HepG2 (cell line): ENCODE measurements around the gene RPL3. TPM values are rescaled to one million over a fixed set of nuclear protein-coding genes. Genes with fewer than 3 reads are reported as not detected.

Experiments
- BCL6 ChIP-seq: IDR thresholded peaks from 2 replicates; pipeline ENCODE4 v1.6.1; 2016; ENCODE audit warnings: missing genetic modification reagents, missing compliant biosample characterization
- KDM5A ChIP-seq: fragments of 200-600 bp; sonication (generic); IDR thresholded peaks from 2 replicates; pipeline ENCODE4 v1.7.0; 2018; ENCODE audit warnings: antibody characterized with exemption, mild to moderate bottlenecking, low read length, borderline replicate concordance
- NFIB ChIP-seq: sonication (generic); formaldehyde crosslinking; IDR thresholded peaks from 2 replicates; pipeline ENCODE4 v1.9.0; 2021; ENCODE audit warnings: missing genetic modification reagents, mild to moderate bottlenecking, borderline replicate concordance
- RBFOX2 ChIP-seq: fragments of 200-400 bp; formaldehyde crosslinking; IDR thresholded peaks from 2 replicates; pipeline ENCODE4 v1.6.1; 2017; ENCODE audit warnings: low read depth, mild to moderate bottlenecking, low read length
- SALL1 ChIP-seq: sonication (generic); formaldehyde crosslinking; IDR thresholded peaks from 2 replicates; pipeline ENCODE4 v1.8.0; 2022; ENCODE audit warnings: mild to moderate bottlenecking, missing genetic modification reagents
- SSRP1 ChIP-seq: IDR thresholded peaks from 2 replicates; pipeline ENCODE4 v1.6.1; 2016; ENCODE audit warnings: control low read depth
- STAG1 ChIP-seq: sonication (generic); formaldehyde crosslinking; IDR thresholded peaks from 2 replicates; pipeline ENCODE4 v1.4.0; 2020; ENCODE audit warnings: missing genetic modification reagents
- TBL1XR1 ChIP-seq: fragments of 150-350 bp; IDR thresholded peaks from 2 replicates; pipeline ENCODE4 v1.6.1; 2014; ENCODE audit warnings: borderline replicate concordance, low read length; ENCODE audit not compliant: partially characterized antibody
- ZNF224 ChIP-seq: sonication (generic); formaldehyde crosslinking; IDR thresholded peaks from 2 replicates; pipeline ENCODE4 v1.5.0; 2020; ENCODE audit warnings: mild to moderate bottlenecking, missing genetic modification reagents
- ZNF337 ChIP-seq: sonication (generic); formaldehyde crosslinking; IDR thresholded peaks from 2 replicates; pipeline ENCODE4 v1.5.1; 2020; ENCODE audit warnings: missing genetic modification reagents, low read depth, mild to moderate bottlenecking, borderline replicate concordance
- ZNF34 ChIP-seq: sonication (generic); formaldehyde crosslinking; IDR thresholded peaks from 2 replicates; pipeline ENCODE4 v1.4.0; 2020; ENCODE audit warnings: mild to moderate bottlenecking, missing genetic modification reagents, borderline replicate concordance
- ZNF460 ChIP-seq: sonication (generic); formaldehyde crosslinking; IDR thresholded peaks from 2 replicates; pipeline ENCODE4 v1.5.1; 2020; ENCODE audit warnings: missing genetic modification reagents, mild to moderate bottlenecking, borderline replicate concordance
- ZNF501 ChIP-seq: sonication (generic); formaldehyde crosslinking; IDR thresholded peaks from 2 replicates; pipeline ENCODE4 v1.5.1; 2020; ENCODE audit warnings: mild to moderate bottlenecking, moderate library complexity, missing genetic modification reagents
- ZNF607 ChIP-seq: sonication (generic); formaldehyde crosslinking; IDR thresholded peaks from 2 replicates; pipeline ENCODE4 v1.5.1; 2020; ENCODE audit warnings: missing genetic modification reagents, mild to moderate bottlenecking, borderline replicate concordance
- ZNF614 ChIP-seq: IDR thresholded peaks from 2 replicates; pipeline ENCODE4 v1.6.1; 2018; ENCODE audit warnings: missing biosample characterization, missing genetic modification reagents, inconsistent platforms, borderline replicate concordance
- ZNF747 ChIP-seq: sonication (generic); formaldehyde crosslinking; IDR thresholded peaks from 2 replicates; pipeline ENCODE4 v1.8.1; 2023; ENCODE audit warnings: missing genetic modification reagents, mild to moderate bottlenecking, borderline replicate concordance
- polyA plus RNA-seq, 8 experiments: library from polyadenylated mRNA; depleted of rRNA in 3 of 8; stranded (reverse) in 7 of 8; unstranded in 1 of 8; fragments of >200 nt; fragmentation: Illumina TruSeq in 4 of 8; extraction: Trizol in 4 of 8; gene quantifications; 2 replicates each; pipeline versions ENCODE4 v1.2.1 to v1.2.3, GENCODE V29; 2011 to 2016; ENCODE audit warnings: low read depth in 4 of 8, missing spikeins in 1 of 8, mixed read lengths in 1 of 8; ENCODE audit not compliant: insufficient read depth in 1 of 8
- total RNA-seq, 5 experiments: library from RNA; depleted of rRNA; stranded (reverse); fragments of >200 nt; fragmentation: Illumina TruSeq; extraction: Trizol; gene quantifications; 2 replicates each; pipeline ENCODE4 v1.2.3, GENCODE V29; 2016; ENCODE audit warnings: low read depth in 1 of 5
- TF ChIP-seq, protein P1 (sequence below): sonication (generic); formaldehyde crosslinking; IDR thresholded peaks from 2 replicates; pipeline ENCODE4 v1.9.0; 2021; ENCODE audit warnings: missing genetic modification reagents, borderline replicate concordance
- TF ChIP-seq, protein P2 (sequence below): sonication (generic); formaldehyde crosslinking; IDR thresholded peaks from 2 replicates; pipeline ENCODE4 v1.4.0; 2020; ENCODE audit warnings: missing genetic modification reagents
- TF ChIP-seq, protein P3 (sequence below): sonication (generic); formaldehyde crosslinking; IDR thresholded peaks from 2 replicates; pipeline ENCODE4 v1.4.0; 2020; ENCODE audit warnings: missing genetic modification reagents, mild to moderate bottlenecking, borderline replicate concordance
- TF ChIP-seq, protein P4 (sequence below): sonication (generic); formaldehyde crosslinking; IDR thresholded peaks from 2 replicates; pipeline ENCODE4 v1.4.0; 2020; ENCODE audit warnings: missing genetic modification reagents, borderline replicate concordance

Gene RPL3
- total and polyA plus RNA-seq, 2 of the 13 experiments (the other 11 are each of a cell fraction or from before 2014, with no cell fraction given), result 1,051 to 3,279 TPM

DNA sequence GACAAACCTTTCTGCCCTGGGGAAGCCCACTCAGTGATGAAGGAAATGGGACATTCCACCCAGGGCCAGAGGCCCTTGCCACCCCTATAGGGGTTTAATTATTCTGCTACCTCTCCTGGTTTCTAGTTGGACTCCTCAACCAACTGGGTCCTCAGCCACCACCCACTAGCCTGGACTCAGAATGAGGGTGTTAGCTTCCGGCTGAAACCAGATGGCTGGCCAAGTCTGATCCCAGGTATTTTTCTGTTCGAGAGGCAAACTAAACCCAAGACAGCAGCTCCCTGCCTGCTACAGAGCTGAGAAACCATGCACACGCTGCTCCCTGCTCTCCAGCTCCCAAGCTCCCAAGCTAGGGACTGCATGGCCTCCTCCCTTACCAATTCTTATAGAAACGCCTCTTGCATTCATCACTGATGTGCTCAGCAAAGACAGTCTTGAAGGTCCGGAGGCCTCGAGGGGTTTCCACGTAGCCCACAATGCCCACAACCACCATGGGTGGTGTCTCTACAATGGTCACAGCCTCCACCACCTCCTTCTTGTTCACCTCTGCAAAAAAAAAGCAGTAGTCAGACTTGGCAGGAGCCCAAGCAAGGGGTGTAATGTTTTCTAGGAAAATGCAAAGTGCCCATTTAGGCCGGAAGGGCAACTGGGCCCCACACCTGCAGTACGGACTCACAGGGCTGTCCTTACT, 2.2 kb downstream of the RPL3 start (continued):
- TF ChIP-seq ZNF460 (CRISPR knock-in tag) (no peak), KDM5A (peak; percentile 9; the same call in 1 of the 2 replicates), ZNF34 (CRISPR knock-in tag) (no peak), ZNF337 (no peak), ZNF501 (CRISPR knock-in tag) (0 out of 2 replicates have a peak, but pooled peaks have one; percentile 33), ZNF747 (no peak), ZNF607 (0 out of 2 replicates have a peak, but pooled peaks have one; percentile 24), BCL6 (CRISPR knock-in tag) (peak; percentile 88), TBL1XR1 (no peak), ZNF614 (CRISPR knock-in tag) (no peak), STAG1 (CRISPR knock-in tag) (no peak), ZNF224 (CRISPR knock-in tag) (no peak), SSRP1 (CRISPR knock-in tag) (0 out of 2 replicates have a peak, but pooled peaks have one; percentile 13), SALL1 (CRISPR knock-in tag) (no peak), NFIB (CRISPR knock-in tag) (no peak), RBFOX2 (0 out of 2 replicates have a peak, but pooled peaks have one; percentile 30)
- TF ChIP-seq, protein P1, sequence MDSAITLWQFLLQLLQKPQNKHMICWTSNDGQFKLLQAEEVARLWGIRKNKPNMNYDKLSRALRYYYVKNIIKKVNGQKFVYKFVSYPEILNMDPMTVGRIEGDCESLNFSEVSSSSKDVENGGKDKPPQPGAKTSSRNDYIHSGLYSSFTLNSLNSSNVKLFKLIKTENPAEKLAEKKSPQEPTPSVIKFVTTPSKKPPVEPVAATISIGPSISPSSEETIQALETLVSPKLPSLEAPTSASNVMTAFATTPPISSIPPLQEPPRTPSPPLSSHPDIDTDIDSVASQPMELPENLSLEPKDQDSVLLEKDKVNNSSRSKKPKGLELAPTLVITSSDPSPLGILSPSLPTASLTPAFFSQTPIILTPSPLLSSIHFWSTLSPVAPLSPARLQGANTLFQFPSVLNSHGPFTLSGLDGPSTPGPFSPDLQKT (CRISPR knock-in tag), result no peak
- TF ChIP-seq, protein P2, sequence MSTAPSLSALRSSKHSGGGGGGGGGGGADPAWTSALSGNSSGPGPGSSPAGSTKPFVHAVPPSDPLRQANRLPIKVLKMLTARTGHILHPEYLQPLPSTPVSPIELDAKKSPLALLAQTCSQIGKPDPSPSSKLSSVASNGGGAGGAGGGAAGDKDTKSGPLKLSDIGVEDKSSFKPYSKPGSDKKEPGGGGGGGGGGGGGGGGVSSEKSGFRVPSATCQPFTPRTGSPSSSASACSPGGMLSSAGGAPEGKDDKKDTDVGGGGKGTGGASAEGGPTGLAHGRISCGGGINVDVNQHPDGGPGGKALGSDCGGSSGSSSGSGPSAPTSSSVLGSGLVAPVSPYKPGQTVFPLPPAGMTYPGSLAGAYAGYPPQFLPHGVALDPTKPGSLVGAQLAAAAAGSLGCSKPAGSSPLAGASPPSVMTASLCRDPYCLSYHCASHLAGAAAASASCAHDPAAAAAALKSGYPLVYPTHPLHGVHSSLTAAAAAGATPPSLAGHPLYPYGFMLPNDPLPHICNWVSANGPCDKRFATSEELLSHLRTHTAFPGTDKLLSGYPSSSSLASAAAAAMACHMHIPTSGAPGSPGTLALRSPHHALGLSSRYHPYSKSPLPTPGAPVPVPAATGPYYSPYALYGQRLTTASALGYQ (CRISPR knock-in tag), result no peak
- TF ChIP-seq, protein P3, sequence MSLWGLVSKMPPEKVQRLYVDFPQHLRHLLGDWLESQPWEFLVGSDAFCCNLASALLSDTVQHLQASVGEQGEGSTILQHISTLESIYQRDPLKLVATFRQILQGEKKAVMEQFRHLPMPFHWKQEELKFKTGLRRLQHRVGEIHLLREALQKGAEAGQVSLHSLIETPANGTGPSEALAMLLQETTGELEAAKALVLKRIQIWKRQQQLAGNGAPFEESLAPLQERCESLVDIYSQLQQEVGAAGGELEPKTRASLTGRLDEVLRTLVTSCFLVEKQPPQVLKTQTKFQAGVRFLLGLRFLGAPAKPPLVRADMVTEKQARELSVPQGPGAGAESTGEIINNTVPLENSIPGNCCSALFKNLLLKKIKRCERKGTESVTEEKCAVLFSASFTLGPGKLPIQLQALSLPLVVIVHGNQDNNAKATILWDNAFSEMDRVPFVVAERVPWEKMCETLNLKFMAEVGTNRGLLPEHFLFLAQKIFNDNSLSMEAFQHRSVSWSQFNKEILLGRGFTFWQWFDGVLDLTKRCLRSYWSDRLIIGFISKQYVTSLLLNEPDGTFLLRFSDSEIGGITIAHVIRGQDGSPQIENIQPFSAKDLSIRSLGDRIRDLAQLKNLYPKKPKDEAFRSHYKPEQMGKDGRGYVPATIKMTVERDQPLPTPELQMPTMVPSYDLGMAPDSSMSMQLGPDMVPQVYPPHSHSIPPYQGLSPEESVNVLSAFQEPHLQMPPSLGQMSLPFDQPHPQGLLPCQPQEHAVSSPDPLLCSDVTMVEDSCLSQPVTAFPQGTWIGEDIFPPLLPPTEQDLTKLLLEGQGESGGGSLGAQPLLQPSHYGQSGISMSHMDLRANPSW (CRISPR knock-in tag), result no peak
- TF ChIP-seq, protein P4, sequence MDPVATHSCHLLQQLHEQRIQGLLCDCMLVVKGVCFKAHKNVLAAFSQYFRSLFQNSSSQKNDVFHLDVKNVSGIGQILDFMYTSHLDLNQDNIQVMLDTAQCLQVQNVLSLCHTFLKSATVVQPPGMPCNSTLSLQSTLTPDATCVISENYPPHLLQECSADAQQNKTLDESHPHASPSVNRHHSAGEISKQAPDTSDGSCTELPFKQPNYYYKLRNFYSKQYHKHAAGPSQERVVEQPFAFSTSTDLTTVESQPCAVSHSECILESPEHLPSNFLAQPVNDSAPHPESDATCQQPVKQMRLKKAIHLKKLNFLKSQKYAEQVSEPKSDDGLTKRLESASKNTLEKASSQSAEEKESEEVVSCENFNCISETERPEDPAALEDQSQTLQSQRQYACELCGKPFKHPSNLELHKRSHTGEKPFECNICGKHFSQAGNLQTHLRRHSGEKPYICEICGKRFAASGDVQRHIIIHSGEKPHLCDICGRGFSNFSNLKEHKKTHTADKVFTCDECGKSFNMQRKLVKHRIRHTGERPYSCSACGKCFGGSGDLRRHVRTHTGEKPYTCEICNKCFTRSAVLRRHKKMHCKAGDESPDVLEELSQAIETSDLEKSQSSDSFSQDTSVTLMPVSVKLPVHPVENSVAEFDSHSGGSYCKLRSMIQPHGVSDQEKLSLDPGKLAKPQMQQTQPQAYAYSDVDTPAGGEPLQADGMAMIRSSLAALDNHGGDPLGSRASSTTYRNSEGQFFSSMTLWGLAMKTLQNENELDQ (CRISPR knock-in tag), result no peak
